HG03159 (cell line): Measurements from ENCODE around the gene RNF125.
"Not testable (repeated sequence)": the region's sequence is repeated elsewhere in the genome, so short reads cannot be mapped to it uniquely, and the experiment has no call there.

Source experiments
- ATAC-seq: cut with Tn5 transposase; IDR thresholded peaks from one replicate; pipeline ENCODE4 v1.9.1; 2021; ENCODE audit warnings: mild to moderate bottlenecking, moderate library complexity; ENCODE audit not compliant: unreplicated experiment

The RNF125 gene

GRCh38 chr18:32083781-32084180 is 65.2 kb downstream of the RNF125 start:
- ATAC-seq: no peak

GRCh38 chr18:32086881-32087280 is 68.3 kb downstream of the RNF125 start:
- no peak for ATAC-seq

- ATAC-seq: not testable (repeated sequence)
Measured at GRCh38 chr18:32090831-32091230, 72.2 kb downstream of the RNF125 start.

GRCh38 chr18:32091325-32091723 is 72.7 kb downstream of the RNF125 start:
- ATAC-seq: no peak

GRCh38 chr18:32091724-32092421 is 73.2 kb downstream of the RNF125 start, which contains the start of gene RNF138:
Gene RNF138 (plus strand): TSS chr18:32091874. CDS start chr18:32092777, 903 bp downstream.
- ATAC-seq: peak; percentile 59

GRCh38 chr18:32092422-32093101 is 73.9 kb downstream of the RNF125 start:
- ATAC-seq: peak; percentile 75

- ATAC-seq: peak; percentile 40
Measured at GRCh38 chr18:32093102-32093511, 74.5 kb downstream of the RNF125 start.

- no peak for ATAC-seq
Measured at GRCh38 chr18:32093523-32093922, 74.9 kb downstream of the RNF125 start.

GRCh38 chr18:32095192-32095899 is 76.7 kb downstream of the RNF125 start:
- no peak for ATAC-seq

- no peak for ATAC-seq
Measured at GRCh38 chr18:32095900-32096229, 77.2 kb downstream of the RNF125 start.

- ATAC-seq: no peak
Measured at GRCh38 chr18:32096946-32097345, 78.3 kb downstream of the RNF125 start.

GRCh38 chr18:32104516-32104915 is 85.9 kb downstream of the RNF125 start:
- ATAC-seq: no peak

- no peak for ATAC-seq
Measured at GRCh38 chr18:32110005-32110404, 91.4 kb downstream of the RNF125 start.

GRCh38 chr18:32111706-32112105 is 93.1 kb downstream of the RNF125 start:
- no peak for ATAC-seq

- no peak for ATAC-seq
Measured at GRCh38 chr18:32112826-32113225, 94.2 kb downstream of the RNF125 start.

GRCh38 chr18:32114293-32114942 is 95.8 kb downstream of the RNF125 start:
- ATAC-seq: no peak

- no peak for ATAC-seq
Measured at GRCh38 chr18:32122039-32122438, 103.4 kb downstream of the RNF125 start.
